Bronchial epithelial cell (primary cell): ENCODE results near the gene NR1H4. TPM values are rescaled to one million over a fixed set of nuclear protein-coding genes. Genes with fewer than 3 reads are reported as not detected.
A peak's percentile ranks its signal among the peaks of the same experiment; 100 is the strongest.
"Not testable (repeated sequence)": the region's sequence is repeated elsewhere in the genome, so short reads cannot be mapped to it uniquely, and the experiment has no call there.

Source experiments
- DNase-seq: peaks from one replicate; pipeline ENCODE4 v3.0.0-alpha.2; 2010; ENCODE audit warnings: low read depth
- FAIRE-seq: peaks from 2 replicates; lab custom pipeline; 2011; peaks lifted over from hg19 to GRCh38; lab: Jason Lieb, UNC
- H3K27me3 ChIP-seq: 2 replicates; pipeline ENCODE4 v1.5.1; 2011; ENCODE audit warnings: low read length; ENCODE audit not compliant: control insufficient read depth, insufficient read depth
- H3K36me3 ChIP-seq: 2 replicates; pipeline ENCODE4 v1.5.1; 2011; ENCODE audit warnings: low read length; ENCODE audit not compliant: control insufficient read depth, insufficient read depth
- H3K4me3 ChIP-seq: 2 replicates; pipeline ENCODE4 v1.5.1; 2011; ENCODE audit warnings: mild to moderate bottlenecking, low read depth, low read length, control low read depth
- total RNA-seq: library from RNA; depleted of rRNA; stranded (reverse); fragments of >200 nt; gene quantifications from 2 replicates; pipeline ENCODE4 v1.2.1, GENCODE V29; 2014
- TF ChIP-seq, protein P1 (sequence below): IDR thresholded peaks from 2 replicates; pipeline ENCODE4 v1.5.1; 2011; ENCODE audit warnings: mild to moderate bottlenecking, moderate library complexity, low read length, control low read depth, inconsistent platforms; ENCODE audit not compliant: insufficient read depth, severe bottlenecking

NR1H4 gene
- total RNA-seq, result not detected in 2 replicates

- TF ChIP-seq, protein P1, sequence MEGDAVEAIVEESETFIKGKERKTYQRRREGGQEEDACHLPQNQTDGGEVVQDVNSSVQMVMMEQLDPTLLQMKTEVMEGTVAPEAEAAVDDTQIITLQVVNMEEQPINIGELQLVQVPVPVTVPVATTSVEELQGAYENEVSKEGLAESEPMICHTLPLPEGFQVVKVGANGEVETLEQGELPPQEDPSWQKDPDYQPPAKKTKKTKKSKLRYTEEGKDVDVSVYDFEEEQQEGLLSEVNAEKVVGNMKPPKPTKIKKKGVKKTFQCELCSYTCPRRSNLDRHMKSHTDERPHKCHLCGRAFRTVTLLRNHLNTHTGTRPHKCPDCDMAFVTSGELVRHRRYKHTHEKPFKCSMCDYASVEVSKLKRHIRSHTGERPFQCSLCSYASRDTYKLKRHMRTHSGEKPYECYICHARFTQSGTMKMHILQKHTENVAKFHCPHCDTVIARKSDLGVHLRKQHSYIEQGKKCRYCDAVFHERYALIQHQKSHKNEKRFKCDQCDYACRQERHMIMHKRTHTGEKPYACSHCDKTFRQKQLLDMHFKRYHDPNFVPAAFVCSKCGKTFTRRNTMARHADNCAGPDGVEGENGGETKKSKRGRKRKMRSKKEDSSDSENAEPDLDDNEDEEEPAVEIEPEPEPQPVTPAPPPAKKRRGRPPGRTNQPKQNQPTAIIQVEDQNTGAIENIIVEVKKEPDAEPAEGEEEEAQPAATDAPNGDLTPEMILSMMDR, result no peak
- no peaks in the 10 kb centered on the region for H3K27me3 ChIP-seq
- no peak for DNase-seq
- no peaks in the 10 kb centered on the region for H3K36me3 ChIP-seq
- H3K4me3 ChIP-seq, result no peak within 1 kb of the TSS
- no peak for FAIRE-seq
Measured at GRCh38 chr12:100473716-100474150, at the start of gene NR1H4. Gene NR1H4, plus strand, starts transcription at chr12:100473866. Its CDS starts 19,458 bp downstream, at chr12:100493324.

- TF ChIP-seq, protein P1, result no peak
- H3K36me3 ChIP-seq, result no peaks in the 10 kb centered on the region
- H3K27me3 ChIP-seq, result no peaks in the 10 kb centered on the region
- FAIRE-seq (no peak), DNase-seq (no peak)
- no peak overlapping the region for H3K4me3 ChIP-seq
Measured at GRCh38 chr12:100426145-100426544, 47.5 kb upstream of the NR1H4 start.

DNA sequence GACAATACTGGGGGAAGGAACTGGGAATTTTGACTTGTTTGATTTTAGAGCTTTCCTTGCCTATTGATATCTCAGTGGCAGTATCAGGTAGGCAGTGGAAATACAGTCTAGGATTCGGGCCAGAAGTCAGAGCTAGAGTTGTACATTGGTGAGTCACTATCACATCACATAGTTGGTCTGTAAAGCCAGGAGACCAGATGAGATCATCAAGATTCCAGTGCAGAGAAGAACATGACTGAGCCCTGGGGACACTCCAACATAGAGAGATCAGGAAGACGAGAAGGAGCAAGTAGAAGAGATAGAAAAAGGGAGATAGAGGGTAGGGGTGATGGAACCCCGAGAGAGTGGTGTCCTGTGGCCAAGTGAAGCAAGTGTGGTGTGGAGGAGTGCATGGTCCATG lies 46.6 kb upstream of the NR1H4 start:
- no peaks in the 10 kb centered on the region for H3K36me3 ChIP-seq
- H3K4me3 ChIP-seq, result no peak overlapping the region
- peak; percentile 89 for DNase-seq
- FAIRE-seq, result no peak
- TF ChIP-seq, protein P1, result no peak
- no peaks in the 10 kb centered on the region for H3K27me3 ChIP-seq

DNA sequence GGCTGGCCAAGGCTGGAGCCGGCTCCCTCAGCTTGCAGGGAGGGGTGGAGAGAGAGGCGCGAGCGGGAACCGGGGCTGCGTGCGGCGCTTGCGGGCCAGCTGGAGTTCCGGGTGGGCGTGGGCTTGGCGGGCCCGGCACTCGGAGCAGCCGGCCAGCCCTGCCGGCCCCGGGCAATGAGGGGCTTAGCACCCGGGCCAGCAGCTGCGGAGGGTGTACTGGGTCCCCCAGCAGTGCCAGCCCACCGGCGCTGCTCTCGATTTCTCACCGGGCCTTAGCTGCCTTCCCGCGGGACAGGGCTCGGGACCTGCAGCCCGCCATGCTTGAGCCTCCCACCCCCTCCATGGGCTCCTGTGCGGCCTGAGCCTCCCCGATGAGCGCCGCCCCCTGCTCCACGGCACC lies 43.4 kb upstream of the NR1H4 start:
- not testable (repeated sequence) for H3K27me3 ChIP-seq, DNase-seq, H3K36me3 ChIP-seq, H3K4me3 ChIP-seq, FAIRE-seq

DNA sequence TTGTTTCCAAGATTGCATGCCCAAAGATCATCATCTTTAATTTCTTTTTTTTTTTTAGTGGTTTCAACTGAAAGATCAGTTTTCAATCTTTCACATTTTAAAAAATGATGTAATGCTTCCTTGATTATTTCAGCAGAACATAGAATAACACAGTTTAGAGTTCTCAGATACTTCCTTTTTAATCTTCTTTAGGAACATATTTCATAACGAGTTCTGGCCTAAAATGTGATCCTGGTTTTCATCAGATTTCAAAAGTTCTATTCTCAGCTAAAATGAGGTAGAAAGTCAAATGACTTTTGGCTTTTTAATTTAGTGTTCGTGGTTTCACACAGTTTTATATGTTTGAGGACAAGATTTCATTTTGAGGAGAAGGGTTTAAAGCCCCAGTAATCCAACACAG lies 40.0 kb upstream of the NR1H4 start:
- no peaks in the 10 kb centered on the region for H3K36me3 ChIP-seq
- no peak overlapping the region for H3K4me3 ChIP-seq
- no peak for FAIRE-seq
- TF ChIP-seq, protein P1, result no peak
- H3K27me3 ChIP-seq, result no peaks in the 10 kb centered on the region
- no peak for DNase-seq

DNA sequence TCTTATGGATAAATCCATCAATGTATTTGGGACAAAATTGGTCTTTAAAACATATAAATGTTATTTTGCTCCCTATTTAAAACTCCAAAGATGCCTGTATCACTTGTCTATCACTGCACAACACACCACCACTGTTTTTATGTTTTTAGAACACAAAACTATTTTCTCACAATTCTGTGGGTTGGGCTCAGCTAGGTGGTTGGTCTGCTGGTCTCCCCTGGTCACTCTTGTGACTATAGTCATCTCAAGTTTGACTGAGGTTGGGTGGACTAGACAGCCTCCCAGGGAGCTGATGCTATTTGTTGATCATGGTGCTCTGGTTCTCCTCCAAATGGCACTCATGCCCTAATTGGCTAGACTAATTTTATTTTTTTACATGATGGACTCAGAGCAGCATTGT lies 39.5 kb upstream of the NR1H4 start:
- DNase-seq (no peak), FAIRE-seq (no peak)
- Histone ChIP-seq H3K36me3 (no peaks in the 10 kb centered on the region), H3K27me3 (no peaks in the 10 kb centered on the region), H3K4me3 (no peak overlapping the region)
- TF ChIP-seq, protein P1, result no peak
